CD14-positive monocyte (primary cell): ENCODE results near the gene MOGAT3. TPM values are rescaled to one million over a fixed set of nuclear protein-coding genes. Genes with fewer than 3 reads are reported as not detected.

ENCODE experiments used
- DNase-seq, 3 donors: peaks; one replicate each; pipeline ENCODE4 v3.0.0-alpha.2; 2011 to 2022
- H2AFZ ChIP-seq: 2 replicates; pipeline ENCODE4 v1.6.0; 2012; ENCODE audit warnings: mild to moderate bottlenecking, low read depth, low read length, inconsistent platforms; ENCODE audit not compliant: insufficient read depth, poor library complexity, severe bottlenecking
- H3K27ac ChIP-seq, 2 donors: 1 replicate in 1 of 2; 2 replicates in 1 of 2; pipeline ENCODE4 v1.5.1; 2012 to 2013; ENCODE audit warnings: low read length in 2 of 2, control low read depth in 1 of 2, inconsistent platforms in 1 of 2, low read depth in 1 of 2, mild to moderate bottlenecking in 1 of 2
- H3K27me3 ChIP-seq, 2 donors: one replicate each; pipeline versions ENCODE4 v1.6.0 to v1.6.1; 2011 to 2013; ENCODE audit warnings: low read length in 2 of 2; ENCODE audit not compliant: control insufficient read depth in 2 of 2, insufficient read depth in 2 of 2
- H3K36me3 ChIP-seq, 2 donors: replicated peaks in 1 of 2; 1 replicate in 1 of 2; 2 replicates in 1 of 2; pipeline versions ENCODE4 v1.5.1 to v1.6.1; 2012 to 2013; ENCODE audit warnings: low read length in 2 of 2, control low read depth in 1 of 2, inconsistent platforms in 1 of 2, mild to moderate bottlenecking in 1 of 2; ENCODE audit not compliant: insufficient read depth in 2 of 2, control insufficient read depth in 1 of 2
- H3K4me1 ChIP-seq, 2 donors: 1 replicate in 1 of 2; 2 replicates in 1 of 2; pipeline versions ENCODE4 v1.5.1 to v1.6.1; 2012 to 2013; ENCODE audit warnings: low read length in 2 of 2, control low read depth in 1 of 2, inconsistent platforms in 1 of 2, mild to moderate bottlenecking in 1 of 2, moderate library complexity in 1 of 2; ENCODE audit not compliant: insufficient read depth in 2 of 2, control insufficient read depth in 1 of 2
- H3K4me2 ChIP-seq: replicated peaks from 2 replicates; pipeline ENCODE3; 2012; ENCODE audit warnings: low read length, moderate library complexity, mild to moderate bottlenecking; ENCODE audit not compliant: poor library complexity, severe bottlenecking; ENCODE audit errors: extremely low read depth
- H3K4me3 ChIP-seq, 3 experiments: fragments of 200-600 bp in 1 of 3; sonication (generic) in 1 of 3; replicated peaks in 1 of 3; 1 replicate in 2 of 3; 2 replicates in 1 of 3; pipeline ENCODE4 v1.5.1; 2011 to 2013; ENCODE audit warnings: low read length in 3 of 3, mild to moderate bottlenecking in 3 of 3, control low read depth in 2 of 3, low read depth in 2 of 3, inconsistent platforms in 1 of 3, moderate library complexity in 1 of 3
- H3K79me2 ChIP-seq: 2 replicates; pipeline ENCODE4 v1.6.0; 2012; ENCODE audit warnings: mild to moderate bottlenecking, control low read depth, inconsistent platforms, low read length, moderate library complexity; ENCODE audit not compliant: insufficient read depth
- H3K9ac ChIP-seq: 2 replicates; pipeline ENCODE4 v1.6.0; 2017; ENCODE audit warnings: low read length, mild to moderate bottlenecking; ENCODE audit not compliant: insufficient read depth, poor library complexity, severe bottlenecking
- H3K9me3 ChIP-seq, 2 donors: replicated peaks in 1 of 2; 1 replicate in 1 of 2; 2 replicates in 1 of 2; pipeline versions ENCODE4 v1.5.1 to v1.6.1; 2012 to 2013; ENCODE audit warnings: low read length in 2 of 2, control low read depth in 1 of 2; ENCODE audit not compliant: control insufficient read depth in 1 of 2, insufficient read depth in 1 of 2
- H4K20me1 ChIP-seq: 2 replicates; pipeline ENCODE4 v1.6.0; 2012; ENCODE audit warnings: mild to moderate bottlenecking, low read length, control low read depth, moderate library complexity; ENCODE audit not compliant: insufficient read depth
- H3K27ac Mint-ChIP-seq, 7 donors: one replicate each; pipeline ENCODE4 v1.8.0; 2020; ENCODE audit warnings: mild to moderate bottlenecking in 7 of 7, mixed read lengths in 7 of 7, moderate library complexity in 6 of 7, inconsistent platforms in 2 of 7
- H3K27me3 Mint-ChIP-seq, 3 donors: one replicate each; pipeline ENCODE4 v1.8.0; 2021 to 2022; ENCODE audit warnings: low read depth in 3 of 3, mild to moderate bottlenecking in 3 of 3, mixed read lengths in 3 of 3, moderate library complexity in 3 of 3, inconsistent platforms in 1 of 3
- H3K36me3 Mint-ChIP-seq, 2 donors: one replicate each; pipeline ENCODE4 v1.8.0; 2020; ENCODE audit warnings: mixed read lengths in 2 of 2, inconsistent platforms in 1 of 2, mild to moderate bottlenecking in 1 of 2
- H3K4me1 Mint-ChIP-seq: one replicate; pipeline ENCODE4 v1.8.0; 2020; ENCODE audit warnings: mild to moderate bottlenecking, mixed read lengths
- H3K4me3 Mint-ChIP-seq, 2 donors: one replicate each; pipeline ENCODE4 v1.8.0; 2020; ENCODE audit warnings: mild to moderate bottlenecking in 2 of 2, mixed read lengths in 2 of 2, moderate library complexity in 1 of 2
- H3K9me3 Mint-ChIP-seq, 7 donors: one replicate each; pipeline ENCODE4 v1.8.0; 2020 to 2022; ENCODE audit warnings: mixed read lengths in 7 of 7, mild to moderate bottlenecking in 6 of 7, moderate library complexity in 6 of 7, inconsistent platforms in 2 of 7
- CTCF ChIP-seq: fragments of 200-600 bp; IDR thresholded peaks from one replicate; pipeline ENCODE4 v1.8.0; 2022; ENCODE audit warnings: antibody characterized with exemption, mild to moderate bottlenecking
- WGBS: methylation state at CpG from one replicate; pipeline ENCODE4 v1.1.5; 2013; ENCODE audit warnings: missing lambda C conversion rate; ENCODE audit not compliant: insufficient coverage; 5-methylcytosine and 5-hydroxymethylcytosine counted together
- intact Hi-C, 2 donors: fragments of 100-400 bp; cut with micrococcal nuclease; formaldehyde crosslinking; loops; one replicate each; pipeline versions ENCODE4 v1.15.0 to v1.15.1; 2023
- polyA plus RNA-seq, 3 donors: library from polyadenylated mRNA; depleted of rRNA in 1 of 3; unstranded in 2 of 3; stranded (reverse) in 1 of 3; fragments of 300-500 nt in 2 of 3; fragments of >200 nt in 1 of 3; fragmentation: Illumina TruSeq in 2 of 3; gene quantifications; 1 replicate in 2 of 3; 2 replicates in 1 of 3; pipeline ENCODE4 v1.2.3, GENCODE V29; 2012 to 2021

The MOGAT3 gene
- polyA plus RNA-seq, 3 donors = not detected

GRCh38 chr7:101198476-101198875 lies 2.4 kb downstream of the MOGAT3 start:
- H2AFZ ChIP-seq = no peak overlapping the region
- TF ChIP-seq CTCF = no peak
- Mint-ChIP-seq H3K27ac (no peak overlapping the region), H3K9me3 (peaks cover 0 to 13% (median 7%) of the 10 kb centered on the region in 7 donors), H3K36me3 (peaks cover 0 to 7% of the 10 kb centered on the region in 2 donors), H3K4me1 (peaks cover 20% of the 10 kb centered on the region), H3K4me3 (peak overlapping the region in 1 of 2 donors; percentile 24), H3K27me3 (peaks cover 52 to 62% (median 53%) of the 10 kb centered on the region in 3 donors)
- H4K20me1 ChIP-seq = no peaks in the 10 kb centered on the region
- no peaks in the 10 kb centered on the region for H3K36me3 ChIP-seq
- no peaks in the 10 kb centered on the region for H3K79me2 ChIP-seq
- H3K4me3 ChIP-seq = no peak overlapping the region
- no peaks in the 10 kb centered on the region for H3K9me3 ChIP-seq
- 81% methylated on average over 10 of the region's 14 CpGs for WGBS
- no peak for DNase-seq
- H3K27me3 ChIP-seq = peaks cover 10 to 46% of the 10 kb centered on the region in 2 donors
- no peak overlapping the region for H3K9ac ChIP-seq
- peaks cover 18 to 25% of the 10 kb centered on the region in 2 donors for H3K4me1 ChIP-seq
- no peak overlapping the region for H3K27ac ChIP-seq
- no peak overlapping the region for H3K4me2 ChIP-seq
- intact Hi-C loops = no loop called here

DNA sequence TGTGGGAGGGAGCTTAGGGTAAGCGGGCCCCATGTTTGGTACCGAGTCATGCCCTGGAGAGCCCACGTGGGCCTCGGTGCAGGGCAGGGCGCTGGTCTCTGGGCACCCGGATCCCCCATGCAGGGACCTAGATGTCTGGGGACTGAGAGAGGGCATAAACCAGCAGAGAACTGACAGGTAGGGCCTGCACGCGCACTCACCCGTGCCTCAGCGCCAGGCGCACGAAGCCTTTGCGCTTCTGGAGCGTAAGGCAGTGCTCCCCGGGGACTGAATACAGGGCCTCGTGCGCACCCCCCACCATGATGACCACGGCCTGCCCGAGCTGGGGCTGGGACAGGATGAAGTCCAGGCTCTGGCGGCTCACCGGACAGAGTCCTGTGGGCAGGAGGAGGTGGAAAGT lies 2.8 kb downstream of the MOGAT3 start:
- Mint-ChIP-seq H3K36me3 (peaks cover 0 to 6% of the 10 kb centered on the region in 2 donors), H3K27me3 (peaks cover 50 to 60% (median 53%) of the 10 kb centered on the region in 3 donors), H3K4me1 (peaks cover 15% of the 10 kb centered on the region), H3K9me3 (peaks cover 0 to 13% (median 7%) of the 10 kb centered on the region in 7 donors), H3K27ac (no peak overlapping the region), H3K4me3 (no peak overlapping the region)
- Histone ChIP-seq H3K9me3 (no peaks in the 10 kb centered on the region), H3K27ac (no peak overlapping the region), H2AFZ (no peak overlapping the region), H3K79me2 (no peaks in the 10 kb centered on the region), H4K20me1 (no peaks in the 10 kb centered on the region), H3K9ac (no peak overlapping the region), H3K4me3 (no peak overlapping the region), H3K4me1 (peaks cover 14 to 20% of the 10 kb centered on the region in 2 donors), H3K4me2 (no peak overlapping the region), H3K36me3 (no peaks in the 10 kb centered on the region), H3K27me3 (peaks cover 10 to 41% of the 10 kb centered on the region in 2 donors)
- no peak for DNase-seq
- 79% methylated on average over 13 of the region's 21 CpGs for WGBS
- intact Hi-C loops = no loop called here
- TF ChIP-seq CTCF = no peak
